ENCODE results near the gene CPAMD8.

GRCh38 chr19:16895467-16896145, 131.0 kb downstream of the CPAMD8 start:
- TF ChIP-seq CTCF (IDR thresholded peaks at IDR 0.05), result no peak
- TF ChIP-seq POLR2A (IDR thresholded peaks at IDR 0.05), result no peak
